DND-41 (cell line): ENCODE results near the gene NEK9.

Experiments
- EZH2 ChIP-seq: IDR thresholded peaks from 3 replicates; pipeline ENCODE4 v1.6.1; 2012; ENCODE audit warnings: borderline replicate concordance, low read depth, mild to moderate bottlenecking, moderate library complexity, low read length, inconsistent platforms; ENCODE audit not compliant: severe bottlenecking
- TF ChIP-seq, protein P1 (sequence below): IDR thresholded peaks from 2 replicates; pipeline ENCODE4 v1.5.1; 2012; ENCODE audit warnings: borderline replicate concordance, low read length, moderate library complexity, mild to moderate bottlenecking; ENCODE audit not compliant: poor library complexity, severe bottlenecking; ENCODE audit errors: extremely low read depth

DNA sequence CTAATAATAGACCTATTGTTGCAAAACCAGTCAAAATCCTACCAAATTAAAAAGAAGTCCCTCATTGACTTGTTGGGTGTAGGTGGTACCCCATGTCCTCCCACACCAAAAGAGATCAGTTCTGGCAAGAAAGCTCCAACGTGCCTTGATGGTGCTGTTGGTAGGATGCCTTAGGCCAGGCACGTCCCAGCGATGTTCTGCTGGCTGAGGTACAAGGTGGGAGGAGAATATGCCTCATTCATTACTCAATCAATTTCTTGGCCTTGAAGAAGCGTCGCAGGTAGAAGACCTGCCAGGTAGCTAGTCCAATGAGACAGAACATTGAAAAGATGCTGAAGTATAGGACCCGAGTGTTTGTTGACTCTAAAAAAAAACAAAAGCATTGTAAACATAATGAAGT lies 7.8 kb upstream of the NEK9 start:
- TF ChIP-seq, protein P1, sequence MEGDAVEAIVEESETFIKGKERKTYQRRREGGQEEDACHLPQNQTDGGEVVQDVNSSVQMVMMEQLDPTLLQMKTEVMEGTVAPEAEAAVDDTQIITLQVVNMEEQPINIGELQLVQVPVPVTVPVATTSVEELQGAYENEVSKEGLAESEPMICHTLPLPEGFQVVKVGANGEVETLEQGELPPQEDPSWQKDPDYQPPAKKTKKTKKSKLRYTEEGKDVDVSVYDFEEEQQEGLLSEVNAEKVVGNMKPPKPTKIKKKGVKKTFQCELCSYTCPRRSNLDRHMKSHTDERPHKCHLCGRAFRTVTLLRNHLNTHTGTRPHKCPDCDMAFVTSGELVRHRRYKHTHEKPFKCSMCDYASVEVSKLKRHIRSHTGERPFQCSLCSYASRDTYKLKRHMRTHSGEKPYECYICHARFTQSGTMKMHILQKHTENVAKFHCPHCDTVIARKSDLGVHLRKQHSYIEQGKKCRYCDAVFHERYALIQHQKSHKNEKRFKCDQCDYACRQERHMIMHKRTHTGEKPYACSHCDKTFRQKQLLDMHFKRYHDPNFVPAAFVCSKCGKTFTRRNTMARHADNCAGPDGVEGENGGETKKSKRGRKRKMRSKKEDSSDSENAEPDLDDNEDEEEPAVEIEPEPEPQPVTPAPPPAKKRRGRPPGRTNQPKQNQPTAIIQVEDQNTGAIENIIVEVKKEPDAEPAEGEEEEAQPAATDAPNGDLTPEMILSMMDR: no peak
- TF ChIP-seq EZH2: no peak
